PC-3 (cell line): ENCODE measurements around the gene ZEB2.

ENCODE experiments used
- EZH2 ChIP-seq: fragments of 300-600 bp; sonication (generic); IDR thresholded peaks from one replicate; pipeline ENCODE4 v1.6.1; 2017; ENCODE audit warnings: antibody characterized with exemption, mild to moderate bottlenecking, low read length; ENCODE audit not compliant: unreplicated experiment
- EZH2phosphoT487 ChIP-seq: fragments of 300-600 bp; sonication (generic); IDR thresholded peaks from 2 replicates; pipeline ENCODE4 v1.6.1; 2018; ENCODE audit warnings: mild to moderate bottlenecking, antibody characterized with exemption, low read length, borderline replicate concordance
- TF ChIP-seq, protein P1 (sequence below): fragments of 300-600 bp; sonication (generic); conservative IDR thresholded peaks from 2 replicates; pipeline ENCODE4 v1.5.1; 2017; ENCODE audit warnings: antibody characterized with exemption, low read depth, mild to moderate bottlenecking, low read length

DNA sequence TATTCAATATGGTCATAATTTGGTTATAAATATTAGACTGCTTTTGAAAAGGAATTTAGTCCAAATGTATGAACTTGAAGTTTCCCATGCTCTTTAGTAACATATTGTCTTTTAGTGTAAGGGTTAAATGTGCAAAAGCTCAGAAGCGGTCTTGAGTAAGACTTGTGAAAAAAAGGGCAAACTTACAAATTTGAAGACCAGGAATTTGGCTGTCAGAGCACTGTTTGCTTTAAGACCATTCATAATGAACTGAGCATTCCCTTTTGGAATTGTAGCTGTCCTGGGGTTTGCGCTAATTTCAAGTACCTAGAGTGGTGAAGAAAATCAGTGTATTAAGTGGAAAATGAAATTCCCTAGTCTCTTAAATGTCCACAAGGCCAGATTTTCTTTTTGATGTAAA is 6.9 kb upstream of the ZEB2 start:
- TF ChIP-seq, protein P1, sequence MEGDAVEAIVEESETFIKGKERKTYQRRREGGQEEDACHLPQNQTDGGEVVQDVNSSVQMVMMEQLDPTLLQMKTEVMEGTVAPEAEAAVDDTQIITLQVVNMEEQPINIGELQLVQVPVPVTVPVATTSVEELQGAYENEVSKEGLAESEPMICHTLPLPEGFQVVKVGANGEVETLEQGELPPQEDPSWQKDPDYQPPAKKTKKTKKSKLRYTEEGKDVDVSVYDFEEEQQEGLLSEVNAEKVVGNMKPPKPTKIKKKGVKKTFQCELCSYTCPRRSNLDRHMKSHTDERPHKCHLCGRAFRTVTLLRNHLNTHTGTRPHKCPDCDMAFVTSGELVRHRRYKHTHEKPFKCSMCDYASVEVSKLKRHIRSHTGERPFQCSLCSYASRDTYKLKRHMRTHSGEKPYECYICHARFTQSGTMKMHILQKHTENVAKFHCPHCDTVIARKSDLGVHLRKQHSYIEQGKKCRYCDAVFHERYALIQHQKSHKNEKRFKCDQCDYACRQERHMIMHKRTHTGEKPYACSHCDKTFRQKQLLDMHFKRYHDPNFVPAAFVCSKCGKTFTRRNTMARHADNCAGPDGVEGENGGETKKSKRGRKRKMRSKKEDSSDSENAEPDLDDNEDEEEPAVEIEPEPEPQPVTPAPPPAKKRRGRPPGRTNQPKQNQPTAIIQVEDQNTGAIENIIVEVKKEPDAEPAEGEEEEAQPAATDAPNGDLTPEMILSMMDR: no peak
- TF ChIP-seq EZH2phosphoT487 (no peak), EZH2 (no peak)
